Middle frontal gyrus (tissue), 1 donor: ENCODE measurements around the gene FAM193A.
"Not testable (repeated sequence)": the region's sequence is repeated elsewhere in the genome, so short reads cannot be mapped to it uniquely, and the experiment has no call there.

Experiments
- DNase-seq: peaks from one replicate; pipeline ENCODE4 v3.0.0-alpha.2; 2015; ENCODE audit warnings: low spot score; ENCODE audit errors: extremely low spot score

Gene FAM193A

DNA sequence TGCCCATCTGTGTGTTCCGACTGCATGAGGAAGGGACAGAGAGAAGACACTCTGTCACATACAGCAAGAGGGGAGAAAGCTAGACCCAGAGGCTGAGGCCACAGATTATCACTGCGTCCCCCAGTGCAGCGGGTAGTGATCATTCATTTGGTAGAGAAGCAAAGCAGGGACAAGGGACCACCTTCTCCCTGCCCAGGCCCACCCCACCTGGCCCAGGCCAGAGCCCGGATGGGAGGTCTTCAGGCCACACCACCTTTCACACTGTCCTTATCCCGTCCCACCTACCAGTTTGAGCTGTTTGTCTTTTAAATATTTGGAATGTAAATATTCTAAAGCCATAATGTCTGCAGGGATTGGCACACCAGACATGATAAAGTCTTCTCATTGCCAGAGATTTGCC is 209.1 kb downstream of the FAM193A start:
- DNase-seq = no peak

DNA sequence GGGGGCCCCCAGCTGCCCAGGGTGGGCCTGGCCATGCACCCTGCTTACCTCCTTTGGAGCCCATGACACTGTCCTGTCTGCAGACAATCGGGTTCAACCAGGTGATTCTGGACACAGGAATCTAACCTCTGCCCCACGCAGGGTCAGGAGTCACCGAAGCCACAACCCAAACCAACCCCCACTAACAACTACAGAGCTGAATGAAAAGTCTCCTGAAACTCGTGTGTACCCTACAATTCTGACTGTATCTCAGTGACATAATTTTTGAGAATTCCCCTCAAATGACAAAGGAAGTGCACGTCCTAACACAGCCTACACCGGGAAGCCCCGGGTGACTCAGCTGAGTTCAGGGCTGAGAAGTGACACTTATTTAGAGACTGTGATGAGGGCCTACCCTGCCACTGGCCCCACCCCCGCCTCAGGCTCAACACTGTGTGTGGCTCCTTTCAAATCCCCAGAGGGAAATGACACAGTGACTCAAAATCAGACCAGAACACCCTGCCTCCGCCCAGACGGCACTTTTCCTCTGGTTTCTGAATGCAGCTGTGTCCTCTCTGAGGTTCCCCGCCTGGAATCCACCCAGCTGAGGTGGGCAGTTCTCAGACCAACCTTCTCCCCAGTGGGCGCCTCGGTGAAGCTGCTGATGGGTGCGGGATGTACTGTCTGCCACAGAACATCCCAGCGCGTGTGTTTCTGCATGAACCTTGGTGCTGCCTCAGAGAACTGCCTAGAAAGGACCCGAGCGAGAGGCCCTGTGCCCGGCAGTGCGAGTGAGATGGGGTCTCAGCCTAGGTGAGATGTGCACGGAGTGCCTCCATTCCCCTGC is 209.7 kb downstream of the FAM193A start:
- DNase-seq = no peak

DNA sequence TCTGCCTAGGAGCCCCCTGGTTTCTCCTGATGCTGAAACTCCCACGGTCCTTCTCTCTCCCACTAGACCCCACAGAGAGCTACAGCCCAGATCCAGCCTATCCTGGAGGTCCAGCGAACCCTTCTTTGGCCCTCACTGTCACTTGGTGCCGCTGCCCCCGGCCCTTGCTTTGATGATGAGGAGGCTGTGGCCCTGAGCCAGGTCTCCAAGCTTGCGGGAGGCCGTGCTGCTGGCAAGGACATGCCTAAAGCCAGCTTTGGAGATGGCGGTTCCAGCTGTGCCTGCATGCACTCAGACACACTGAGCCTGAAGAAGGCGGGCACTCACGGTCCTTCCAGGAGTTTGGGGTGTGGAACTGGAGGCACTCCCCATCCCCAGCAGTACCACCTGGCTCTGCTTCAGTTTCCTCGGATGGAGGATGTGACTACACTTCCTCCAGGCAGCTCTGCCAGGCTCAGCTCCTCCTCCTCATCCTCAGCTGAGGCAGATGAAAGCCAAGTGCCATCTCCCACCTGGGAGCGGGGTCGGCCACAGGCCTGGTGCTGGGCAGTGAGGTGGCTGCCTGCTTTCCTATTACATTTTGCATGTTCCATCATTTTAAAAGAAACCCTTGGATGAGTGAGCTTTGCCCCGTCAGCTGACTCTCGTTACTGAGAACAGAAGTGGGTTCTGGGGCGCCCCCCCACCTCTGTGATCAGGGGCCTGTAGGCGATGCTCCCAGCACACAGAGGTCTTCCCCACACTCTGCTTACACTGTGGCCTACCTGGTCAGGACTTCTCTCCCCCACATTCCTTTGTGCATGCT is 210.6 kb downstream of the FAM193A start:
- DNase-seq = no peak

DNA sequence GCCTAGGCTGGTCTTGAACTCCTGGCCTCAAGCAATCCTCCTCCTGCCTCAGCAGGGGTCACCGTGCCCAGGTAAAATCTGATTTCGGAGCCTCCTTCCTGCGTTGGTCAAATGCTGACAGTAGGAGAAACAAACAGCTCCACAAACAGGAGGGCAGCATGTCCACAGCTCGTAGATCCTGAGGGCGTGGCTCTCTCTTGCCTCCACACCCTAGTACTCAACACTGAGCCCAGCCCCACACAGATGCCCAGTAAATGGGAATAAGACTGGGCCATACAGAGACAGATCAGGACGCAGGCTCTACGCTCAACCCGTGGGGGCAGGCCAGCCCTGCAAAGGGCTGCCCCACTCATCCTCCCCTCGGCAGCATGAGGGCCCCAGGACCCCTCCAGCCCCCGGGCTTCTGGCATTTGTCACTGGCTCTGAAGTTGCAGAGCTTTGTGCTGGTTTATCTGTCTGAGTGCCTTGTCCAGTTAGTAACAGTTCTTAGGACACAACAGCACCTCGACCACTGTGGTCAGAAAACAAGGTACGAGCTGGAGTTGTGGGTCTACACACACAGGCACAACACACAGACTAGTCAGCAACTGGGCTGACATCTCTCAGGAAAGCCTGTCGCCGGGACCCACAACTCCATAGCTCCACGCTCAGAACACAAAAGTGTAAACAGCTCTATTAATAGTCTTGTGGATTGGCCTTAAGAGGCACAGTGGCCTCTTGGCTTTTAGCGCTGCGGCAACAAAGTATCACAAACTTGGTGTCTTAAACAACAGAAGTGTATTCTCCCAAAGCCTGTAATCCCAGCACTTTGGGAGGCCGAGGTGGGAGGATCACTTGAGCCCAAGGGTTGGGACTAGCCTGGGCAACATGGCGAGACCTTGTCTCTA is 214.5 kb downstream of the FAM193A start:
- DNase-seq = no peak

DNA sequence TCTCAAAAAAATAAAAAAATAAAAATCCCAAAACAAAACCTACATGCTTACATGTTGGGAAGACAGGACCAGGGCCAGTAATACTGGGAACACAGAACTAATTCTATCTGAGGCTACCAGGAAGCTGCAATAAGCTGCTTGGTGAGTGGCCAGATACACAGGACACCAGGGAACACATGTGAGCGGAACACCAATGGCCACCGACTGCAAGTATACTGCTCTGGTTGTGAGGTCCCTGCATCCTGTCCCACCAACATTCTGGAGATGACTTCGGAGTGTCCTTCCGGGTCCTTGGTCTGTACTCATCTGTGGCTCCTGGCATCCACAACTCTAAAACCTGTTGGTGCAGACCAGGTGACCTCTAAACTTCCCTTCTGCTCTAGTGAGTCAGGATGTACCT is 217.0 kb downstream of the FAM193A start:
- DNase-seq = no peak

DNA sequence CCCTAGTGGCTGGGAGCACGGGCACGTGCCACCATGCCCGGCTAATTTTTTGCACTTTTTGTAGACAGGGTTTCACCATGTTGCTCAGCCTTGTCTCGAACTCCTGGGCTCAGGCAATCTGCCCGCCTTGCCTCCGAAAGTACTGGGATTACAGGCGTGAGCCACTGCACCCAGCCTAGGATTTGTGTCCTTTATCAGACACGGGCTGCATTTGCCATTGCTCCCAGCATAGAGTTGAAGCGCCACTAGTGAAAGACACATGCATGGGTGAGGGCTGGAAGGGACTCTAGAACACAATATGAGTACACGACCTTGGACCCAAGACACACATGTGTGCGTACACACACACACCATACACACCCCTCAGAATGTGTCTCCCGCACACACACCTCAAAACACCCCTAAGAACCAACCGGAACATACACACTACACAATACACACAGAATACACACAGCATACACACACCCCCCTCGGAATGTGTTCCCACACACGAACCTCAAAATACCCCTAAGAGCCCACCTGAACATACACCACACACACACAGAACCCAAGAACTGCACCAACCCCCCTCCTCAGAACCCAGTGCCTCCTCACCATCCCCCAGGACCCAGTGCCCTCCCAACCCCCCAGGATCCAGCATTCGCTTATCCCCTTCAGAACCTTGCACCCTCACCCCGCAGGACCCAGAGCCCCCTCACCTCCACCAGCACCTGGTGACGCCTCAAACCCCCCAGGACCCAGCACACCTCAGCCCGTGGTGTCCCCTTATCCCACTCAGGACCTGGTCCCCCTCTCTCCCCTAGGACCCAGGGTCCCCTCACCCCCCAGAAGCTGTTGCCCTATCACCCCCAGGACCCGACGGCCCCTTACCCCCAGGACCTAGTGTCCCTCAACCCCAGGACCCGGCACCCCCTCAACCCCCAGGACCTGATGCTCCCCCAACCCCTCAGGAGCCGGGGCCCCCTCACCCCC is 218.7 kb downstream of the FAM193A start:
- no peak for DNase-seq

DNA sequence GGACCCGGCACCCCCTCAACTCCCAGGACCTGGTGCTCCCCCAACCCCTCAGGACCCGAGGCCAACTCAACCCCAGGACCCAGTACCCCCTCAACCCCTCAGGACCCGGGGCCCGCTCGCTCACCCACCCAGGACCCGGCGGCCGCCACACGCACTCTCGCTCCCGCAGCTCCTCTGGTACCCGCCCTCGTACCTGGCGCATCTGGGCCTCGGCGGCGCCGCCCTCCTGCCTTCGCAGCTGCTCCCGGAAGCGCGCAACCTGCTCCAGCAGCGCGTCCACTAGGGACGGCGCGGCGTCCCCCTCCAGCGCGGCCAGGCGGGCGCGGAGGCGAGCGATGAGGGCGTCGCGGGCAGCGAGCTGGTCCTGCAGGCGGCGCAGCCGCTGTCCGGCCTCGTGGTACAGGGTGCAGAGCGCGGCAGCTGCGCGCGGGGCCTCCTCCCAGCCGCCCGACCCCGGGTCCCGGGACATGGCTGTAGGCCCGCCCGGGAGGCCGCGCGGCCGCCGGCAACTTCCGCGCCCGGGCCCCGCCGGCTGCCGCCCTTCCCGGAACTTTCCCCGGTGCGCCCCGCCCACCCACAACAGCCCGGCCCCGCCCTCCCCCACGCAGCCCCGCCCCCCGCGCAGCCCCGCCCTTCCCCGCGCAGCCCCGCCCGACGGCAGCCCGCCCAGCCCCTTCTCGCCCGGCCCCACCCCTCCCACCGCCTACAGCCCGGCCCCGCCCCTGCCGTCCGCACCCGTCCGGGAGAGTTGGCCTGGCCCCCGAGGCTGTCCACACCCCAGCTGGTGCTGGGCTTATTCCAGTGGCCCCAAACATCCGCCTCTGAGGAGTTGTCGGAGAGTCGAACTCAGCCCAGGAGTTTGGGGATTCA is 219.6 kb downstream of the FAM193A start, which contains the start of gene TNIP2:
TNIP2 (minus strand) TSS at position 516 of the 870 bp plus-strand sequence; CDS start at position 469, 47 bp downstream.
- peak; percentile 5 for DNase-seq

DNA sequence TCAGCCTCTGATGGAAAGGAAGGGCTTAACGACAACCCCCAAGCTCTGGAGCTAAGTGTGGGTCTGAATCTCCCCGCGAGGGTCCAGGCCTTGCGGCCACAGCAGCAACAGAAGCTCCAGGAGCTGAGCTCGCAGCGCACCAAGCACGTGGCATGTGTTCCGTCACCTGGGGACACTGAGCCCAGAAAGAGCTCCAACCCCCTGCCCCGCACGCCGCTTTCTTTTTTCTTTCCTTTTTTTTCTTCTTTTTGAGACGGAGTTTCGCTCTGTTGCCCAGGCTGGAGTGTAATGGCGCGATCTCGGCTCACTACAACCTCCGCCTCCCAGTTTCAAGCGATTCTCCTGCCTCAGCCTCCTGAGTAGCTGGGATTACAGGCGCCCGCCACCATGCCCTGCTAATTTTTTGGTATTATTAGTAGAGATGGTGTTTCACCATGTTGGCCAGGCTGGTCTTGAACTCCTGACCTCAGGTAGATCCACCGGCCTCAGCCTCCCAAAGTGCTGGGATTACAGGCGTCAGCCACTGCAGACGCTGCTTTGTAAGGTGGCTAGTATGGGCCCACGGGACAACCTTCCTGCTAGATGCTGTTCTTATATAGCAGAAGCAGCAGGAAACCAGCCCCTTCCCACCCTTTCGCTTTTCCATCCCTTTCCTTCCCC is 220.4 kb downstream of the FAM193A start:
- DNase-seq = no peak

DNA sequence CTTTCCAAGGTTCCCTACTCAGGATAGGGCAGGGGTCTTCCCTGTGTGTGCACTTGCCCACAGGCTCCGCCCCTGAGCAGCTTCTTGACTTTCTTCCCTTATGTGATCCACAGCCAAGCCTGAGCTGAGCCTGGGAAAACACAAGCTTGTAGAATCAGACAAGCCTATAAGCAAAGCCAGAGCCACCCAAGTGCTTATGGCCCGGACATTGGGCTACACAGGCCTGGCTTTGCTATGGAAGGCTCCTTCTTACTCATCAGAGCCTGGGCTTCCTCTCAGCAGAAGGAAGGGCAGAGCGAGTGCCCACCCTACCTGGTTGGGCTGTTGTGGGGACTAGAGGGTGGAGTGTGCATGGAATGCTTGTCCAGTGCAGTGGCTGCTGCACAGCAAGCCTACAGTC is 221.0 kb downstream of the FAM193A start:
- no peak for DNase-seq

DNA sequence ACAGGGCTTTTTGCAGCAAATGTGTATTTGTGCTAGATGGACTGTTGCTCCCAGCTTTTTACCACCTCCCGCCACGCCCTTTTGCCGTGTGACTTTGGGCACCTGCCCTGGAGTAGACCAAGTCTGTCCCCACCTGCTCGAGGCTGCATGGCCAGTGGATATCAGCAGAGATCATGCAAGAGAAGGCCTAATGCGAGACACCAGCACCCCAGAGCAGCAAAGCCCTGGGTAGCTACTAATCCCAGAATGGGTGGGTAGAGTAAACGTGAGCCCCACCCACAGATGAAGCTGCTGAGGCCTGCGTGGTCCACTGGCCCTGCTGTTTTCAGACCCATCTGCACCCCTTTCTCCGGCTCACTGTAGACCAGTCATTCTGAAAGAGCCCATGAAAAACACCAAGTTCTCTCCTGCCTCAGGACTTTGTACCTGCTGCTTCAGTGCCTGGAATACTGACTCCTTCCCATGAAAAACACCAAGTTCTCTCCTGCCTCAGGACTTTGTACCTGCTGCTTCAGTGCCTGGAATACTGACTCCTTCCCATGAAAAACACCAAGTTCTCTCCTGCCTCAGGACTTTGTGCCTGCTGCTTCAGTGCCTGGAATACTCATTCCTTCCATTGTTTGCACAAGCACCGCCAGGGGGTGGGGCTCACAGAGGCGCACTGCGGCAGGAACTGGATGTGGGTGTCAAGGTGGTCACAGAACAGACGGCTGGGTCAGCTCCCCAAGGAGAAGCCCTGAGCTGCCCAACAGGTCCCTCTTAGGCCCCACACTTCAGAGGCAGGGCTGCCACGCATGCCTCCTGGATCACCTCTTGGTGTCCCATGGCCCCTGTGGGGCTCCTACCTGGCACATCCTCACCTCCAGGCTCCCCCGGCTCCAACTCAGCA is 224.8 kb downstream of the FAM193A start:
- DNase-seq = no peak

DNA sequence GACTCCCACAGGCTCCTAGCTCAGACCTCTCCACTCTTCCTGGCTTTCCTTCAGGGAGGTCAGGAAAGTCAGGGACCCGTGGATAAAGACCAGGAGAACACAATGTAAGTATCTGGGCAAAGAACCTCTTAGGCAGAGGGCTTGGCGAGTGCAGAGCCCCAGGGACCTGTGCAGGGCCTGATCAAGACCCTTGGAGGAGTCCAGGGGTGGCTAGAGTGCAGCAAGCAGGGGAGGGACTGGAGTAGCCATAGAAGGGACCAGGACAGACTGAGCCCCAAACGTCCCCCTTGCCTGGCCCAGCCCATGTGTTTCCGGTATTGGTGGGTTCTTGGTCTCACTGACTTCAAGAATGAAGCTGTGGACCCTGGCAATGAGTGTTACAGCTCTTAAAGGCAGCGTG is 225.6 kb downstream of the FAM193A start:
- DNase-seq = no peak

DNA sequence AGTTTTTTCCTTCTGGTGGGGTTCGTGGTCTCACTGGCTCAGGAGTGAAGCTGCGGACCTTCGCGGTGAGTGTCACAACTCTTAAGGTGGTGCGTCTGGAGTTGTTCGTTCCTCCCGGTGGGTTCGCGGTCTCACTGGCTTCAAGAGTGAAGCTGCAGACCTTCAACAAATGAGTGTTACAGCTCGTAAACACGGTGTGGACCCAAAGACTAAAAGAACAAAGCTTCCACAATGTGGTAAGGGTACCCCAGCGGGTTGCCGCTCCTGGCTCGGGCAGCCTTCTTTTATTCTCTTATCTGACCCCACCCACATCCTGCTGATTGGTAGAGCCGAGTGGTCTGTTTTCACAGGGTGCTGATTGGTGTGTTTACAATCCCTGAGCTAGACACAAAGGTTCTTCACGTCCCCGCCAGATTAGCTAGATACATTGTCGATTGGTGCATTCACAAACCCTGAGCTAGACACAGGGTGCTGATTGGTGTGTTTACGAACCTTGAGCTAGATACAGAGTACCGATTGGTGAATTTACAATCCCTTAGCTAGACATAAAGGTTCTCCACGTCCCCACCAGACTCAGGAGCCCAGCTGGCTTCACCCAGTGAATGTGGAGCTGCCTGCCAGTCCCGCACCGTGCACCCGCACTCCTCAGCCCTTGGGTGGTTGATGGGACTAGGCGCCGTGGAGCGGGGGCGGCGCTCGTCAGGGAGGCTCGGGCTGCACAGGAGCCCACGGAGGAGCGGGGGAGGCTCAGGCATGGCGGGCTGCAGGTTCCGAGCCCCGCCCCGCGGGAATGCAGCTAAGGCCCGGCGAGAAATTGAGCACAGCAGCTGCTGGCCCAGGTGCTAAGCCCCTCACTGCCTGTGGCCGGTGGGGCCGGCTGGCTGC is 226.3 kb downstream of the FAM193A start:
- not testable (repeated sequence) for DNase-seq

DNA sequence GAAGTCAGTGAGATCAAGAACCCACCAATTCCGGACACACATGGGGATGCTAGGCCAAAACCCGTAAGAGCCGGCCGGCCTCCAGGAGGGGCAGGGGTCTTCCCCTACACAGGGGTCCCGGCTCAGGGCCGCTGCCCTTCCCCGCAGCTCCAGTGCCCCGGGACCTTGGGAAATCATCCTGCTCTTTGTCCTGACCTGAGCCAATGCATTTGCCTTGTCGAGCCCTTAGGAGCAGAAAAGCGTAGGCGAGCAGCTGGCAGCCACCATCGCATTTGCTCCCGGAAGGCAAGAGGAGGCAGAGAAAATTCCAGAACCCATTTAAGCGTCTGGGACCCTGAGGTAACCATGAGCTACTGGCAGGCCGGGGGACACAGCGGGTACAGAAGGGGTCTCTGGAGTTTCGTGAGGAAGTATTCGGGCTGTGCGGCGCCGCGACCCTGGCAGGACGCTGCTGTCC is 227.1 kb downstream of the FAM193A start:
- no peak for DNase-seq

DNA sequence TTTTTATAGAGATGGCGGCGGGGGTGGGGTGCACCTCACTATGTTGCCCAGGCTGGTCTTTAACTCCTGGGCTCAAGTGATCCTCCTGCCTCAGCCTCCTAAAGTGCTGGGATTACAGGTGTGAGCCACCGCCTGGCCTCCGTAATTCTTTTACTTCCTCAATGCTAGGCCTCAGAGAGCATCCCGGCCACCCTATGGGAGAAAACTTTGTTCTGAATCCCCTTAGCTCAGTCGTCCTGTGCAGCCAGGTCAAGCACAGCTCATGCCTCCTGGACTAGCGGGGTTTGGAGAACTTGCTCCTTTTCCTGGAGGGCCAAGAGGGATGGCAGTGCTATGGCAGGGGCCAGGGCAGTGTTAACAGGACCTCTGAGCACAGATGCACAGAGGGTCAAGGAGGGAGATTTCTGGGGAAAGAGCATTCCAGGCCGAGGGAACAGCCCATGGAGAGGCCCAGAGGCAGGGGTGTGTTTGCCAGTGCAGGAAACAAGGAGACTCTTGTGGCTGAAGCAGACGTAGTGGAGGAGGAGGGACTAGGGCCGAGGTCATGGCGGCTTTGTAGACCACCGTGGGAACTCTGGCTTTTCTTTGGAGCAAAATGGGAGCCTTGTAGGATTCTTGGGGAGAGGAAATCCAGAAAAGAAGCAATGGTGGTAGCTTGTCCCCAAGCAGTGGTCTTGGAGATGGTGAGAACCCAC is 229.5 kb downstream of the FAM193A start:
- DNase-seq = no peak

DNA sequence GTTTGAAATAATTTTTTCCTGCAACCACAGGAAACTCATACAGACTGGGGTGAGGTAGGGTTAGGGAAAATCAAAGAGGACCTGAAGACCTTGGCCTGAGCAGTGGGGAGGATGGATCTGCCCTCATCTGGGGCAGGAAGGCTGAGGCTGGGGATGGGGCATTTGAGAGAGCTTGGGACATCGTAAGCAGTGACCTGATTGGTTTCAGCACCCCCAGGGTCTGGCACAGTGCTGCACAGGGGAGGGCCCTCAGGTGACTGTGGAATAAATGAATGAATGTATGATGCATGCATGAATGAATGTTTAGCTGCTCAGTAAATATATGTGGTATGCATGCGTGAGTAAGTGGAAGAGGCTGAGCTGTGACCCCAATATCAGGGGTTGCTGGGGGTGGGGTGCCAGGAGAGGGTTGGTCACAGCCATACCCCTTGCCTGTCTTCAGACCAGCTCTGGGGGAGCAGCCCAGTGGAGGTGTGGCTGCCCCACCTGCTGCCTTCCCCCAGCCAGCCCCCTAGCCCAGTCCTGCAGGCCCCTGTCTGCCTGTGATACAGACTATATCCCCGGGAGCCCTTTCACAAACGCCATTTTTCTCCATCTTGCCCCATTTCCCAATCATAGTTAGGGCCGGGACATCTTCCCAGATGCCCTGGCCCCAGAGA is 230.7 kb downstream of the FAM193A start:
- DNase-seq = no peak

DNA sequence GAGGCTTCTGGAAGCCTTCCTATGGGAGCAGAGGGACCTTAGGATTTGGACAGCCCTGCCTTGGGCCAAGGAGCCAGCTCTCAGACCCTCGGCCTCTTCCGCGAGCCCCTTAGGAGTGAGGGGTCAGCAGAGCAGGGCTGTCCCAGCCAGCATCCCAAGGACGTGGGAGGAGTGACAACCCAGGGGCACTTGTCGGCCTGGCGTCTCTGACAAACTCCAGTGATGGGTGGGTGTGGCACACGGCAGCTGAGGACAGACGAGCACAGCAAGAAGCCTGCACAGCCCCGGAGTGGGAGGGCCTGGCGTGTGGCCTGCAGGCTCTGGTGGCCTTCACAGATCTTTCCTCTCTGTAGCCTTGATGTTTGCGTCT is 231.2 kb downstream of the FAM193A start:
- DNase-seq = no peak
